Measurements from ENCODE around the gene WFDC11.

Gene WFDC11

GRCh38 chr20:45621593-45621992 is 48.4 kb downstream of the WFDC11 start:
- DNase-seq, result no peak

- no peak for DNase-seq
Measured at GRCh38 chr20:45617591-45617990, 52.4 kb downstream of the WFDC11 start.

GRCh38 chr20:45612314-45612713 is 57.7 kb downstream of the WFDC11 start:
- DNase-seq, result no peak

DNA sequence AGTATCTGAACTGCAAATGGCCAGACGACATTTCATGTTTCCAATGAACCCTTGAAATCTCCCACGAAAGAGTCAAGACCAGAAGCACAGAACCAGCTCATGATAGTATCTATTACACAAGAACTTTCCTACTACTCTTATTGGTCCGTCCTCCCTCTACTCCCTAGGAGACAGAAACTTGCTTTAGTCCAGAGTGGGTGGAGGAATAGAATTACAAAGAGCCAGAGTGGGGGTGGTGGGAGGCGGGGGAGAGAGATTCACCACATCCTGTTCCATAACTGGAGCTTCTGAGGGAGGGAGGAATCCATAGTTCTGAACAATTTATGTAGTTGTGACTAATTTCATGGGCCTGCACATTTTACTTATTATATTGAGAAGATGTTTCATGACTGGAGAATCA is 59.0 kb downstream of the WFDC11 start:
- DNase-seq, result no peak

GRCh38 chr20:45607810-45608209 is 62.2 kb downstream of the WFDC11 start:
- no peak for DNase-seq
